Thoracic aorta (tissue), 2 donors: ENCODE results near the gene S100A9. TPM values are rescaled to one million over a fixed set of nuclear protein-coding genes. Genes with fewer than 3 reads are reported as not detected.

Experiments used
- ATAC-seq: fragments of 150-250 bp; one replicate; pipeline ENCODE4 v1.8.0; 2017; ENCODE audit warnings: low read depth; ENCODE audit not compliant: insufficient number of reproducible peaks, low FRiP score
- DNase-seq: peaks from one replicate; pipeline ENCODE4 v3.0.0-alpha.2; 2020; ENCODE audit warnings: low spot score
- H3K27ac ChIP-seq, 2 donors: fragments of 200-600 bp; sonication (generic); 1 replicate in 1 of 2; 2 replicates in 1 of 2; pipeline ENCODE4 v1.5.1; 2016; ENCODE audit warnings: mild to moderate bottlenecking in 2 of 2, moderate library complexity in 2 of 2
- H3K27me3 ChIP-seq: fragments of 200-600 bp; sonication (generic); replicated peaks from 2 replicates; pipeline ENCODE4 v1.6.0; 2016; ENCODE audit warnings: mild to moderate bottlenecking; ENCODE audit not compliant: insufficient read depth
- H3K36me3 ChIP-seq: fragments of 200-600 bp; sonication (generic); one replicate; pipeline ENCODE4 v1.5.1; 2016
- H3K4me1 ChIP-seq, 2 donors: fragments of 200-600 bp; sonication (generic); 1 replicate in 1 of 2; 2 replicates in 1 of 2; pipeline versions ENCODE4 v1.5.1 to v1.6.0; 2016; ENCODE audit warnings: low read depth in 2 of 2, mild to moderate bottlenecking in 1 of 2; ENCODE audit not compliant: control insufficient read depth in 1 of 2
- H3K4me3 ChIP-seq: fragments of 200-600 bp; sonication (generic); 2 replicates; pipeline ENCODE4 v1.5.1; 2016; ENCODE audit warnings: mild to moderate bottlenecking
- H3K9me3 ChIP-seq: fragments of 200-600 bp; sonication (generic); 2 replicates; pipeline ENCODE4 v1.5.1; 2016
- total RNA-seq, 2 donors: library from RNA; depleted of rRNA; stranded (reverse); fragments of >200 nt; gene quantifications; one replicate each; pipeline versions ENCODE4 v1.1.0 to v1.2.3, GENCODE V29; 2016
- TF ChIP-seq, protein P1 (sequence below): fragments of 200-600 bp; sonication (generic); IDR thresholded peaks from one replicate; pipeline ENCODE4 v1.5.1; 2019; ENCODE audit warnings: antibody characterized with exemption

Gene S100A9
- total RNA-seq, 2 donors from 2014 or later = 138 to 478 TPM

DNA sequence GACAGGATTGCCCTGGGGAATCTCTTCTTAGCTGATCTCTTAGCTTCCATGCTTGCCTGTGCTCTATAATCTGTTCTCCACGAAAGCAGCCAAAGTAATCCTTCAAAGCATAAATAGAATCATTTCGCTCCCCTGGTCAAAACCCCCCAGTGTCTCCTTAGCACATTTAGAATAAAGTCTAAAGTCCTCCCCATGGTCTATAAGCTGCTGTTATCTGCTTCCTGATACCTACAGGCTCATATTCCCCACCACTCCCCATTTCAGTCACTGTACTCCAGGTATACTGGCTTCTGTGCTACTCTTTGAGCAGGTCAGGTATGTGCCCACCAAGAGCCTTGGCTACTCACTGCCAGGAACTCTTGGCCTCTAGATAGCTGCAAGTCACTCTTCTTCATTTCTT is 14.9 kb downstream of the S100A9 start:
- no peaks in the 10 kb centered on the region for H3K27me3 ChIP-seq
- ATAC-seq (no peak), DNase-seq (no peak)
- no peaks in the 10 kb centered on the region for H3K9me3 ChIP-seq
- H3K4me3 ChIP-seq = no peak overlapping the region
- H3K27ac ChIP-seq = no peak overlapping the region
- TF ChIP-seq, protein P1, sequence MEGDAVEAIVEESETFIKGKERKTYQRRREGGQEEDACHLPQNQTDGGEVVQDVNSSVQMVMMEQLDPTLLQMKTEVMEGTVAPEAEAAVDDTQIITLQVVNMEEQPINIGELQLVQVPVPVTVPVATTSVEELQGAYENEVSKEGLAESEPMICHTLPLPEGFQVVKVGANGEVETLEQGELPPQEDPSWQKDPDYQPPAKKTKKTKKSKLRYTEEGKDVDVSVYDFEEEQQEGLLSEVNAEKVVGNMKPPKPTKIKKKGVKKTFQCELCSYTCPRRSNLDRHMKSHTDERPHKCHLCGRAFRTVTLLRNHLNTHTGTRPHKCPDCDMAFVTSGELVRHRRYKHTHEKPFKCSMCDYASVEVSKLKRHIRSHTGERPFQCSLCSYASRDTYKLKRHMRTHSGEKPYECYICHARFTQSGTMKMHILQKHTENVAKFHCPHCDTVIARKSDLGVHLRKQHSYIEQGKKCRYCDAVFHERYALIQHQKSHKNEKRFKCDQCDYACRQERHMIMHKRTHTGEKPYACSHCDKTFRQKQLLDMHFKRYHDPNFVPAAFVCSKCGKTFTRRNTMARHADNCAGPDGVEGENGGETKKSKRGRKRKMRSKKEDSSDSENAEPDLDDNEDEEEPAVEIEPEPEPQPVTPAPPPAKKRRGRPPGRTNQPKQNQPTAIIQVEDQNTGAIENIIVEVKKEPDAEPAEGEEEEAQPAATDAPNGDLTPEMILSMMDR = no peak
- no peaks in the 10 kb centered on the region for H3K4me1 ChIP-seq
- H3K36me3 ChIP-seq = no peaks in the 10 kb centered on the region

DNA sequence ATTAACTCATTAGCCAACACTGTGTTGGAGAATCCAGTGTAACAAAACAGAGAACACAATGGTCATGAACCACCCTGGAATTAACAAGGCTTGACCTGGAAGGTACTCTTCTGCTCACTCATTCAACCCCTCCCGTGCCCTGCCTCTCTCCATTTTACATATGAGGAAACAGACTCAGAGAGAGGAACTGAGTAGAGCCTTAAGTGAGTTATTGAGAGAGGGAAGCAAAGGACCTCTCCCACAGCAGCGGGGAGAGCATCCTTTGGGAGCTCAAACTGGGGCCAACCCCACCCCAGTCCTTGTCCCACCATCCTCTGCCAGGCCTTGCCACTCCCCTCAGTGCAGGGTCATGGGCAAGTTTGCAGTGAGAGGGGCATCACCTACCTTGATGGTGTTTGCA is 16.4 kb downstream of the S100A9 start:
- H3K4me3 ChIP-seq = no peak overlapping the region
- H3K36me3 ChIP-seq = no peaks in the 10 kb centered on the region
- ATAC-seq = no peak

DNA sequence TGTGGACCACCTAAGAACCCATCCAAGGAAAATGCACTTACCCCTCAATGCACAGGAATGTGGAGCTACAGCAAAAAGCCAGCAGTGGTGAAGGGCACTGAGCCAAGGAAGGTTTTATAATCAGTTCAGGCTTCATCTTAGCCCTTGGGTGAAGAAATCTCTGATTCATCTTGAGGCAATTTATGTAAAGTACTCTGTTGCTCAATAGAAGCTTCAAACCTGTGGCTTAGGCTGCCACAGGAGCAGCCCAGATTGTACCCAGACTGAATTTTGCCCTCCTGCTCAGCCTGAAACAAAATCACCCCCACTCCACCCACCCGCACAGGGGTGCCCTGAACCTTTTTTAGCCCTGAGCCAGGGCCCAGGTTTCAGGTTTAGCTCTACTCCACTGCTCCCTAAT is 17.9 kb downstream of the S100A9 start, which contains the start of gene S100A12:
Gene S100A12, minus strand, starts transcription at position 111 of the 400 bp plus-strand sequence. CDS start 1,029 bp downstream, outside the sequence.
- Histone ChIP-seq H3K4me1 (no peaks in the 10 kb centered on the region), H3K36me3 (no peaks in the 10 kb centered on the region), H3K27me3 (no peaks in the 10 kb centered on the region), H3K9me3 (no peaks in the 10 kb centered on the region), H3K27ac (no peak within 1 kb of the TSS), H3K4me3 (no peak within 1 kb of the TSS)
- TF ChIP-seq, protein P1 = no peak
- no peak for DNase-seq
- no peak for ATAC-seq

More for the DNA sequence above, 16.4 kb downstream of the S100A9 start:
- Histone ChIP-seq H3K4me1 (no peaks in the 10 kb centered on the region), H3K9me3 (no peaks in the 10 kb centered on the region), H3K27ac (no peak overlapping the region), H3K27me3 (no peaks in the 10 kb centered on the region)
- DNase-seq = no peak
- TF ChIP-seq, protein P1 = no peak

DNA sequence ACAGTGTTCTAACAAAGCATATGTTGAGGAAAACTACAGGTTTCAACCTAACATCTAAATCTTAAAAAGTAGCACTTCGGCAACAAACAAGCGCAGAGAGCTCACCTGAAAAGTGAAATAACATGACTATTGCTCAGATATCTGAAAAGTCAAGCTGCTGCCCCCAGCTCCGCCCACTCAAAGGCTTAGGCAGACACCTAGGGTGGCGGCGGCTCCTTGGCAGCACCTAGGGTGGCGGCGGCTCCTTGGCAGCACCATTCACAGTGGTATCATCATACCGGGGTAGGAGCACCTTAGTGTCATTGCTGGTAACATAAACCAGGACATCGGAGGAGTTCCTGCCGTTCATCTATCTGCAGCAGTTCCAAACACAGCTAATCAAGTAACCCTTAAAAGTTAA is 21.9 kb downstream of the S100A9 start:
- H3K27ac ChIP-seq = no peak overlapping the region
- DNase-seq = no peak
- TF ChIP-seq, protein P1 = no peak

DNA sequence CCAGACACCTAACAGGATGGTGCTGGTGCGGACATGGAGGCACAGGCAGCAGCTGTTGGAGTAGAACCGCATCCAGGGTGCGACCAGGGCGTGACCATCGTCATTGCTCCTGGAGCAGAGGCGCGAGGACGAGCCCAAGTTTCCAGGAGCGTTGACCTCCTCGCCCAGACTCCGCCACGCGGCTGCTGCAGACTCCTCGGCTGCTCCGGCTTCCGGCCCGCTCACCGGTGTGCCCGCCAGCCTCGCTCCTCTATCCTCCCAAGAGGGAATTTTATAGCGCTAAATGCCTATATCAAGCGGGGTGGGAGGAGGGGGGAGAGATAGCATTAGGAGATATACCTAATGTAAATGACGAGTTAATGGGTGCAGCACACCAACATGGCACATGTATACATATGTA is 23.1 kb downstream of the S100A9 start:
- ATAC-seq (no peak), DNase-seq (no peak)
- Histone ChIP-seq H3K4me3 (no peak overlapping the region), H3K9me3 (no peaks in the 10 kb centered on the region), H3K36me3 (no peaks in the 10 kb centered on the region), H3K27ac (no peak overlapping the region), H3K4me1 (no peaks in the 10 kb centered on the region), H3K27me3 (no peaks in the 10 kb centered on the region)
- TF ChIP-seq, protein P1 = no peak

More for the DNA sequence above, 21.9 kb downstream of the S100A9 start:
- Histone ChIP-seq H3K9me3 (no peaks in the 10 kb centered on the region), H3K36me3 (no peaks in the 10 kb centered on the region), H3K4me3 (no peak overlapping the region), H3K27me3 (no peaks in the 10 kb centered on the region), H3K4me1 (no peaks in the 10 kb centered on the region)
- no peak for ATAC-seq
